Ishikawa (cell line): ENCODE measurements around the gene ZCWPW1.

Source experiments
- CREB1 ChIP-seq: IDR thresholded peaks from 2 replicates; pipeline ENCODE4 v1.6.1; 2012; ENCODE audit warnings: low read depth
- EGR1 ChIP-seq: IDR thresholded peaks from 2 replicates; pipeline ENCODE4 v1.6.1; 2012
- EP300 ChIP-seq: IDR thresholded peaks from 2 replicates; pipeline ENCODE4 v1.6.1; 2012; ENCODE audit warnings: borderline replicate concordance
- FOXM1 ChIP-seq: IDR thresholded peaks from 2 replicates; pipeline ENCODE4 v1.6.1; 2012; ENCODE audit warnings: low read depth, borderline replicate concordance
- NFIC ChIP-seq: IDR thresholded peaks from 2 replicates; pipeline ENCODE4 v1.6.1; 2012
- RAD21 ChIP-seq: IDR thresholded peaks from 2 replicates; pipeline ENCODE4 v1.6.1; 2012; ENCODE audit warnings: low read depth
- TAF1 ChIP-seq: IDR thresholded peaks from 2 replicates; pipeline ENCODE4 v1.6.1; 2012; ENCODE audit warnings: low read depth, mild to moderate bottlenecking
- TCF12 ChIP-seq: IDR thresholded peaks from 2 replicates; pipeline ENCODE4 v1.6.1; 2012; ENCODE audit warnings: low read depth
- YY1 ChIP-seq: IDR thresholded peaks from 2 replicates; pipeline ENCODE4 v1.6.1; 2012; ENCODE audit warnings: low read depth
- ZBTB7A ChIP-seq: IDR thresholded peaks from 2 replicates; pipeline ENCODE4 v1.6.1; 2012; ENCODE audit warnings: low read depth
- TF ChIP-seq, protein P1 (sequence below): IDR thresholded peaks from 2 replicates; pipeline ENCODE4 v1.6.1; 2012
- TF ChIP-seq, protein P2 (sequence below): IDR thresholded peaks from 2 replicates; pipeline ENCODE4 v1.6.1; 2012; ENCODE audit warnings: low read depth, mild to moderate bottlenecking
- TF ChIP-seq, protein P3 (sequence below): IDR thresholded peaks from 2 replicates; pipeline ENCODE4 v1.6.1; 2012

DNA sequence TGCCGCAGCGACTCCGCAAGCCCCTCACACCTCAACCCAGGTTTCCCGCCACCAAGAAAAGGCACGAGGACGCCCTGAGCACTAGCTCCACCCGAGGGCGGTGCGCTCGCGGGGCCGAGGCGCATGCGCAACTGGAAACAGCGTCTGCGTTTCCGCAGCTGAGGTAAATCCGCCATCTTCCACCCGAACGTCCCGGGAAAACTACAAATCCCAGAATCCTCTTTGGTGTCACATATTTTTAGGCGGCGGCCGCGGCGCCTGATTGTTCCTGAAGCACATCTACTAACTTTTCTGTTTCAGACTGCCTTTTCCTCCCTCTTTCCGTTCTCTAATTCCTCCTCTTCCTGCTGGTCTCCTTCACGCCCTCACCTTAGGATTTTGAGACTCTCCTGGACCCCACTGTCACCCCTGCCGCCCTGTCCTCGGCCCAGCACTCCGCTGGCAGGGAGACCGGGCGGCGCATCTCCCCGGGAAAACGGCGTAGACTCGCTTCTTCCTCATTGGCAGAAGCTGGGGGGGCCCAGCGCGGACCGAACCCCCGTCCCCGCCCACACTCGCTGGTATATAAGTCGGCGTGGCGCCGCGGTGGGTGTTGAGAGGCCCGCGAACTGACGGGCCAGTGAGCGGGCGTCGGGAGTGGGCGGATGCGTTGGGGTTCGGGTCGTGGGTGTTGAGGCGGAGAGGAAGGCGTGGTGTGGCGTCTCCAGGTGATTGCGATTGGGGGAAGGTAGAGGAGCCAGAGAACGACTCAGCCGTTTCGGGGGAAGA lies at the start of gene ZCWPW1:
- TF ChIP-seq EP300 (no peak; the same call in 1 of the 2 replicates), CREB1 (no peak; the same call in 1 of the 2 replicates), YY1 (peak; percentile 91), NFIC (peak; percentile 3; the same call in 1 of the 2 replicates), EGR1 (peak; percentile 93), TAF1 (peak; percentile 70), TCF12 (peak; percentile 35), FOXM1 (no peak; the same call in 1 of the 2 replicates), ZBTB7A (0 out of 2 replicates have a peak, but pooled peaks have one; percentile 29), RAD21 (no peak)
- TF ChIP-seq, protein P1, sequence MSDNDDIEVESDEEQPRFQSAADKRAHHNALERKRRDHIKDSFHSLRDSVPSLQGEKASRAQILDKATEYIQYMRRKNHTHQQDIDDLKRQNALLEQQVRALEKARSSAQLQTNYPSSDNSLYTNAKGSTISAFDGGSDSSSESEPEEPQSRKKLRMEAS = peak; percentile 100
- TF ChIP-seq, protein P2, sequence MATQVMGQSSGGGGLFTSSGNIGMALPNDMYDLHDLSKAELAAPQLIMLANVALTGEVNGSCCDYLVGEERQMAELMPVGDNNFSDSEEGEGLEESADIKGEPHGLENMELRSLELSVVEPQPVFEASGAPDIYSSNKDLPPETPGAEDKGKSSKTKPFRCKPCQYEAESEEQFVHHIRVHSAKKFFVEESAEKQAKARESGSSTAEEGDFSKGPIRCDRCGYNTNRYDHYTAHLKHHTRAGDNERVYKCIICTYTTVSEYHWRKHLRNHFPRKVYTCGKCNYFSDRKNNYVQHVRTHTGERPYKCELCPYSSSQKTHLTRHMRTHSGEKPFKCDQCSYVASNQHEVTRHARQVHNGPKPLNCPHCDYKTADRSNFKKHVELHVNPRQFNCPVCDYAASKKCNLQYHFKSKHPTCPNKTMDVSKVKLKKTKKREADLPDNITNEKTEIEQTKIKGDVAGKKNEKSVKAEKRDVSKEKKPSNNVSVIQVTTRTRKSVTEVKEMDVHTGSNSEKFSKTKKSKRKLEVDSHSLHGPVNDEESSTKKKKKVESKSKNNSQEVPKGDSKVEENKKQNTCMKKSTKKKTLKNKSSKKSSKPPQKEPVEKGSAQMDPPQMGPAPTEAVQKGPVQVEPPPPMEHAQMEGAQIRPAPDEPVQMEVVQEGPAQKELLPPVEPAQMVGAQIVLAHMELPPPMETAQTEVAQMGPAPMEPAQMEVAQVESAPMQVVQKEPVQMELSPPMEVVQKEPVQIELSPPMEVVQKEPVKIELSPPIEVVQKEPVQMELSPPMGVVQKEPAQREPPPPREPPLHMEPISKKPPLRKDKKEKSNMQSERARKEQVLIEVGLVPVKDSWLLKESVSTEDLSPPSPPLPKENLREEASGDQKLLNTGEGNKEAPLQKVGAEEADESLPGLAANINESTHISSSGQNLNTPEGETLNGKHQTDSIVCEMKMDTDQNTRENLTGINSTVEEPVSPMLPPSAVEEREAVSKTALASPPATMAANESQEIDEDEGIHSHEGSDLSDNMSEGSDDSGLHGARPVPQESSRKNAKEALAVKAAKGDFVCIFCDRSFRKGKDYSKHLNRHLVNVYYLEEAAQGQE = no peak
- TF ChIP-seq, protein P3, sequence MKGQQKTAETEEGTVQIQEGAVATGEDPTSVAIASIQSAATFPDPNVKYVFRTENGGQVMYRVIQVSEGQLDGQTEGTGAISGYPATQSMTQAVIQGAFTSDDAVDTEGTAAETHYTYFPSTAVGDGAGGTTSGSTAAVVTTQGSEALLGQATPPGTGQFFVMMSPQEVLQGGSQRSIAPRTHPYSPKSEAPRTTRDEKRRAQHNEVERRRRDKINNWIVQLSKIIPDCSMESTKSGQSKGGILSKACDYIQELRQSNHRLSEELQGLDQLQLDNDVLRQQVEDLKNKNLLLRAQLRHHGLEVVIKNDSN = no peak
